ENCODE measurements around the gene KIF5A. TPM values are rescaled to one million over a fixed set of nuclear protein-coding genes. Genes with fewer than 3 reads are reported as not detected.

KIF5A gene
- total RNA-seq, 1 experiment from 2014 or later = 0.05 TPM

DNA sequence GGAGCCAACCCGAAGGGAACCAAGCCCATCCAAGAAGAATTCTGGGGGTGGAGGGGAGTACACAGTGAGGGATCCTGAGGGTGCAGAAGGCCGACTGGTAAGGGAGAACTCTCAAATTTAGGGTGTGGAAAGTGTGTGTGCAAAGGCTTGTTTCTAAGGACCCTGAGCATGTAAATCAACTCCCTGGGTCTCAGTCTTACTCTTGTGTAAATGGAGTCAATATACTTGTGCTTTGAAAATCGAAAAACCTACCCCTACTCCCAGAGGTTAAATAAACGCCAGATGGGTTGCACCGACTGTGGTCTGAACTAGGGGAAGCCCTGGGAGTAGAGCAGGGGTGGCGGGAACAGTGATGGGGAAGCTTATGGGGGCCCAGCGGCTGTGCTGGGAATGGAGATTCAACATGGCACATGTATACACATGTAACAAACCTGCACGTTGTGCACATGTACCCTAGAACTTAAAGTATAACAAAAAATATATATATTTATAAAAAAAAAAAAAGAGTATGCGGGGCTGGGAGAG is 77.1 kb downstream of the KIF5A start:
- peaks cover 19% of the 10 kb centered on the region for H3K27me3 Mint-ChIP-seq (ENCODE audit: insufficient read depth, unreplicated experiment)
- H3K27ac Mint-ChIP-seq (ENCODE audit: unreplicated experiment) = no peak overlapping the region
- ChIA-PET CTCF (no interaction called here), POLR2A (no interaction called here)
- Histone ChIP-seq H3K27me3 (replicated peaks; ENCODE audit: control insufficient read depth, insufficient read depth, low read length) (no peaks in the 10 kb centered on the region), H3K36me3 (ENCODE audit: control insufficient read depth, insufficient read depth, low read length) (no peaks in the 10 kb centered on the region), H3K4me3 (ENCODE audit: low read depth, low read length) (no peak overlapping the region), H3K9me3 (no peaks in the 10 kb centered on the region), H3K4me1 (no peaks in the 10 kb centered on the region)
- DNase-seq = no peak
- TF ChIP-seq, protein P1, sequence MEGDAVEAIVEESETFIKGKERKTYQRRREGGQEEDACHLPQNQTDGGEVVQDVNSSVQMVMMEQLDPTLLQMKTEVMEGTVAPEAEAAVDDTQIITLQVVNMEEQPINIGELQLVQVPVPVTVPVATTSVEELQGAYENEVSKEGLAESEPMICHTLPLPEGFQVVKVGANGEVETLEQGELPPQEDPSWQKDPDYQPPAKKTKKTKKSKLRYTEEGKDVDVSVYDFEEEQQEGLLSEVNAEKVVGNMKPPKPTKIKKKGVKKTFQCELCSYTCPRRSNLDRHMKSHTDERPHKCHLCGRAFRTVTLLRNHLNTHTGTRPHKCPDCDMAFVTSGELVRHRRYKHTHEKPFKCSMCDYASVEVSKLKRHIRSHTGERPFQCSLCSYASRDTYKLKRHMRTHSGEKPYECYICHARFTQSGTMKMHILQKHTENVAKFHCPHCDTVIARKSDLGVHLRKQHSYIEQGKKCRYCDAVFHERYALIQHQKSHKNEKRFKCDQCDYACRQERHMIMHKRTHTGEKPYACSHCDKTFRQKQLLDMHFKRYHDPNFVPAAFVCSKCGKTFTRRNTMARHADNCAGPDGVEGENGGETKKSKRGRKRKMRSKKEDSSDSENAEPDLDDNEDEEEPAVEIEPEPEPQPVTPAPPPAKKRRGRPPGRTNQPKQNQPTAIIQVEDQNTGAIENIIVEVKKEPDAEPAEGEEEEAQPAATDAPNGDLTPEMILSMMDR (IDR thresholded peaks at IDR 0.05; ENCODE audit: insufficient read depth in 1 of 2, low read depth in 1 of 2, low read length in 1 of 2, severe bottlenecking in 1 of 2, unreplicated experiment in 1 of 2) = no peak
- no TSS peak for BruUV-seq (replicated peaks)
- intact Hi-C loops (cut with micrococcal nuclease; ENCODE audit: unreplicated experiment) = no loop called here
- no peak overlapping the region for H3K4me3 Mint-ChIP-seq (ENCODE audit: unreplicated experiment)
- H3K4me1 Mint-ChIP-seq (ENCODE audit: low read depth, unreplicated experiment) = peaks cover 5% of the 10 kb centered on the region
- no peaks in the 10 kb centered on the region for H3K9me3 Mint-ChIP-seq (ENCODE audit: unreplicated experiment)
- H3K36me3 Mint-ChIP-seq (ENCODE audit: insufficient read depth, unreplicated experiment) = no peaks in the 10 kb centered on the region

DNA sequence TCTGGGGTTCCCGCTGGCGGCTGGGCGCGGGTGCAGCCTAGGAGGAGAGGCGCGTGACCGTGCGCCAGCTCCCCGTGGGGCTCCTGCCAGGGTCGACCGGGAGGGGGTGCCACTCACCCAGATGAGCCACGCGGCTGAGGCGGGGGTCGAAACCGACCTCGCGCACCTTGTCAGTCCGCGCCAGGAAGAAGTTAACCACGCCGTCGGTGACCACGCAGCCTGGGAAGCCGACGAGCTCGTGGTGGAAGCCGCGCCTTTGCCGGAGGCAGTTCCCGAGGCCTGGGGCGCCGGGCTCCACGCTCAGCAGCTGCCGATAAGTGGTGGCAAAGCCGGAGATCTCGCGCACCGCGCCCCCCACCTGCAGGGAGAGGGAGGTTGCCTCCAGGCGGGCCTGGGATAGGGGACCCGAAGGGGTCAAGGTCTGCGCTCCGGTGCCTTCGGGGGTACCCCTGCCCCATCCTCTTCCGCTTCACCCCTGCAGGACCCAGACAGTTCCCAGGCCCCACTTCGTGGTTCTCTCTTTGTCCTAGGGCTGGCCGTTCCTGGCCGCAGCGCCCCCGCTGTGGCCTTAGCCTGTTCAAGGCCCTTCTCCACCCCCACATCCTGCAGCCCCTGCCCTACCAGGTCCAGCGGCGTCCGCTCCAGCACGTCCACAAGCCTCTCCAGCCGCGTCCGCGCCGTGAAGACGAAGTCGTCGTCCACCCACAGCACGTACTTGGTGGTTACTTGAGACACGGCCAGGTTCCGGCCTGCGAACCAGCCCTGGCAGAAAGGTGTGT is 77.8 kb downstream of the KIF5A start:
- DNase-seq = no peak
- no peak overlapping the region for H3K4me3 Mint-ChIP-seq (ENCODE audit: unreplicated experiment)
- CTCF ChIA-PET = interaction anchor here (0.5 kb wide), 1 partner anchor 95 kb away, joined by 3 read pairs; no protein-coding TSS in a partner anchor
- Histone ChIP-seq H3K36me3 (ENCODE audit: control insufficient read depth, insufficient read depth, low read length) (no peaks in the 10 kb centered on the region), H3K9me3 (no peaks in the 10 kb centered on the region), H3K4me3 (ENCODE audit: low read depth, low read length) (no peak overlapping the region), H3K27me3 (replicated peaks; ENCODE audit: control insufficient read depth, insufficient read depth, low read length) (no peaks in the 10 kb centered on the region), H3K4me1 (no peaks in the 10 kb centered on the region)
- POLR2A ChIA-PET = no interaction called here
- no peaks in the 10 kb centered on the region for H3K36me3 Mint-ChIP-seq (ENCODE audit: insufficient read depth, unreplicated experiment)
- peaks cover 15% of the 10 kb centered on the region for H3K27me3 Mint-ChIP-seq (ENCODE audit: insufficient read depth, unreplicated experiment)
- TF ChIP-seq, protein P1 (IDR thresholded peaks at IDR 0.05; ENCODE audit: insufficient read depth in 1 of 2, low read depth in 1 of 2, low read length in 1 of 2, severe bottlenecking in 1 of 2, unreplicated experiment in 1 of 2) = no peak
- BruUV-seq (replicated peaks) = no TSS peak
- no peaks in the 10 kb centered on the region for H3K4me1 Mint-ChIP-seq (ENCODE audit: low read depth, unreplicated experiment)
- H3K9me3 Mint-ChIP-seq (ENCODE audit: unreplicated experiment) = no peaks in the 10 kb centered on the region
- no peak overlapping the region for H3K27ac Mint-ChIP-seq (ENCODE audit: unreplicated experiment)
- intact Hi-C loops (cut with micrococcal nuclease; ENCODE audit: unreplicated experiment) = no loop called here

DNA sequence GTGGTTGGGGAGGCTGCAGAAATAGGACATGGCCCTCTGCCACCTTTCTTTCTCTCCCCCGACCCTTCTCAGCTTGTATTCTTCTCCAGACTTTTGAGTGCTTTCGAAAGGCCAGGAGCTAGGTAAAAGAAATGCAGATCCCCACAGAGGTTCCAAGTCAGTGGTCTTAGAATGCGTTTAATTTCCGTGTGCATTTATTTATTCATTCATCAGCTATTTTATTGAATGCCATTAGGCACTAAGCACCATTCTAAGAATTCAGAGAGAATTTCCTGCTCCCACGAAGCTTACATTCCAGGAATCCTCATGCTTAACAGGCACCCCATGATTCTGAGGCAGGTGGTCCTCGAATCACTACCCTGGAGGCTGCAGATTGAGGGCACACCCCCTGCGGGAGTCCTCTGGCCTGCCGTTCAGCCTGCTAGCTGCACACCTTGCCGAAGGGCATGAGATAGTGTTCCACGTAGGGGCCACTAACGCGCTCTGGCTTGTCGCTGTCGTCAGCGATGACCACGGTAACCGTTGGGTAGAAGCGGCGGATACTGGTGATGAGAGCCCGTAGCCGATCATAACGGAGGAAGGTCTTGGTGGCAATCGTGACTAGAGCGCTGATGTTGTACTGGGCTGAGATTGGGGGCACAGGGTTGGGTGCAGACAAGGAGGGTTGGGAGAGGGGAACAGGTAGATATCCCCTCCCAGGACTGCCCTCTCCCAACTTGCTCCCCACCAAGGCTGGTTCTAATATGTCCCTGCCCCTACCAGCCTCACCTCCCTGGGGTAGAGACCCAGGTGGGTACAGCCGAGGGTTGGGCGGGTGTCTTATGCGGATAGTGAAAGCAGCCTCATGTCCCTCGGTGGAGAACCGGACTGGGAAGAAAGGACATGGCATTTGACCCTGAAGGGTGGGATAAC is 78.7 kb downstream of the KIF5A start:
- Mint-ChIP-seq H3K4me1 (ENCODE audit: low read depth, unreplicated experiment) (peaks cover 4% of the 10 kb centered on the region), H3K4me3 (ENCODE audit: unreplicated experiment) (no peak overlapping the region), H3K9me3 (ENCODE audit: unreplicated experiment) (no peaks in the 10 kb centered on the region), H3K36me3 (ENCODE audit: insufficient read depth, unreplicated experiment) (no peaks in the 10 kb centered on the region), H3K27ac (ENCODE audit: unreplicated experiment) (no peak overlapping the region), H3K27me3 (ENCODE audit: insufficient read depth, unreplicated experiment) (peaks cover 8% of the 10 kb centered on the region)
- H3K4me1 ChIP-seq = no peaks in the 10 kb centered on the region
- POLR2A ChIA-PET = no interaction called here
- H3K27me3 ChIP-seq (replicated peaks; ENCODE audit: control insufficient read depth, insufficient read depth, low read length) = no peaks in the 10 kb centered on the region
- intact Hi-C loops (cut with micrococcal nuclease; ENCODE audit: unreplicated experiment) = no loop called here
- CTCF ChIA-PET = interaction anchor here (0.5 kb wide), 1 partner anchor 94 kb away, joined by 3 read pairs; no protein-coding TSS in a partner anchor
- TF ChIP-seq, protein P1 (IDR thresholded peaks at IDR 0.05; ENCODE audit: insufficient read depth in 1 of 2, low read depth in 1 of 2, low read length in 1 of 2, severe bottlenecking in 1 of 2, unreplicated experiment in 1 of 2) = no peak
- DNase-seq = no peak
- no TSS peak for BruUV-seq (replicated peaks)
- no peaks in the 10 kb centered on the region for H3K9me3 ChIP-seq
- H3K4me3 ChIP-seq (ENCODE audit: low read depth, low read length) = no peak overlapping the region
- no peaks in the 10 kb centered on the region for H3K36me3 ChIP-seq (ENCODE audit: control insufficient read depth, insufficient read depth, low read length)

All from Caco-2 (cell line).